ENCODE data around the gene ARL8A.
"Not testable (repeated sequence)": the region's sequence is repeated elsewhere in the genome, so short reads cannot be mapped to it uniquely, and the experiment has no call there.

Gene ARL8A

GRCh38 chr1:202133496-202133895 lies 11.0 kb downstream of the ARL8A start:
- DNase-seq, result no peak

GRCh38 chr1:202133001-202133400 lies 11.5 kb downstream of the ARL8A start:
- DNase-seq, result no peak

- DNase-seq, result no peak
Observed at GRCh38 chr1:202131956-202132821, 12.3 kb downstream of the ARL8A start.

GRCh38 chr1:202130816-202131522 lies 13.6 kb downstream of the ARL8A start:
- DNase-seq, result no peak

GRCh38 chr1:202130297-202130721 lies 14.2 kb downstream of the ARL8A start:
- DNase-seq, result no peak

- DNase-seq, result no peak
Observed at GRCh38 chr1:202129453-202130296, 14.9 kb downstream of the ARL8A start.

- DNase-seq, result no peak
Observed at GRCh38 chr1:202127836-202128622, 16.5 kb downstream of the ARL8A start.

- DNase-seq, result no peak
Observed at GRCh38 chr1:202127061-202127460, 17.5 kb downstream of the ARL8A start.

GRCh38 chr1:202126426-202126825 lies 18.1 kb downstream of the ARL8A start:
- no peak for DNase-seq

GRCh38 chr1:202125611-202126010 lies 18.9 kb downstream of the ARL8A start:
- DNase-seq, result no peak

- no peak for DNase-seq
Observed at GRCh38 chr1:202124142-202124541, 20.4 kb downstream of the ARL8A start.

GRCh38 chr1:202123336-202123813 lies 21.2 kb downstream of the ARL8A start:
- DNase-seq, result no peak

- DNase-seq, result no peak
Observed at GRCh38 chr1:202122639-202123335, 21.8 kb downstream of the ARL8A start, which contains the start of gene GPR37L1. GPR37L1 (plus strand) TSS chr1:202122917; CDS start chr1:202122964, 47 bp downstream.

GRCh38 chr1:202121006-202121405 lies 23.5 kb downstream of the ARL8A start:
- DNase-seq, result no peak

GRCh38 chr1:202117898-202118371 lies 26.6 kb downstream of the ARL8A start:
- DNase-seq, result no peak

GRCh38 chr1:202116287-202116686 lies 28.2 kb downstream of the ARL8A start:
- no peak for DNase-seq

- no peak for DNase-seq
Observed at GRCh38 chr1:202113690-202114300, 30.7 kb downstream of the ARL8A start.

GRCh38 chr1:202112859-202113689 lies 31.5 kb downstream of the ARL8A start:
- DNase-seq, result no peak

GRCh38 chr1:202111589-202111988 lies 32.9 kb downstream of the ARL8A start:
- not testable (repeated sequence) for DNase-seq

GRCh38 chr1:202110977-202111376 lies 33.6 kb downstream of the ARL8A start:
- DNase-seq, result no peak
